Stimulated activated naive CD8-positive, alpha-beta T cell treated with anti-CD3 and anti-CD28 coated beads, Interleukin-15, amount 100 ng/mL, for 72 hours (primary cell): ENCODE results near the gene STON2.

Experiments used
- ATAC-seq: fragments of 150-1000 bp; cut with Tn5 transposase; 2 replicates; pipeline ENCODE4 v1.10.0; 2021; ENCODE audit warnings: mild to moderate bottlenecking, moderate library complexity
- DNase-seq, 2 donors: peaks; one replicate each; pipeline ENCODE4 v3.0.0; 2021 to 2022
- H3K27ac Mint-ChIP-seq, 2 donors: one replicate each; pipeline ENCODE4 v1.8.0; 2022; ENCODE audit warnings: mild to moderate bottlenecking in 2 of 2, mixed read lengths in 2 of 2, moderate library complexity in 2 of 2
- H3K27me3 Mint-ChIP-seq: one replicate; pipeline ENCODE4 v1.8.0; 2022; ENCODE audit warnings: mixed read lengths
- H3K4me1 Mint-ChIP-seq: one replicate; pipeline ENCODE4 v1.8.0; 2022; ENCODE audit warnings: mild to moderate bottlenecking, mixed read lengths
- H3K4me3 Mint-ChIP-seq, 2 donors: one replicate each; pipeline ENCODE4 v1.8.0; 2022; ENCODE audit warnings: mild to moderate bottlenecking in 2 of 2, mixed read lengths in 2 of 2, moderate library complexity in 1 of 2
- H3K9me3 Mint-ChIP-seq, 2 donors: one replicate each; pipeline ENCODE4 v1.8.0; 2022; ENCODE audit warnings: mixed read lengths in 2 of 2

STON2 gene

DNA sequence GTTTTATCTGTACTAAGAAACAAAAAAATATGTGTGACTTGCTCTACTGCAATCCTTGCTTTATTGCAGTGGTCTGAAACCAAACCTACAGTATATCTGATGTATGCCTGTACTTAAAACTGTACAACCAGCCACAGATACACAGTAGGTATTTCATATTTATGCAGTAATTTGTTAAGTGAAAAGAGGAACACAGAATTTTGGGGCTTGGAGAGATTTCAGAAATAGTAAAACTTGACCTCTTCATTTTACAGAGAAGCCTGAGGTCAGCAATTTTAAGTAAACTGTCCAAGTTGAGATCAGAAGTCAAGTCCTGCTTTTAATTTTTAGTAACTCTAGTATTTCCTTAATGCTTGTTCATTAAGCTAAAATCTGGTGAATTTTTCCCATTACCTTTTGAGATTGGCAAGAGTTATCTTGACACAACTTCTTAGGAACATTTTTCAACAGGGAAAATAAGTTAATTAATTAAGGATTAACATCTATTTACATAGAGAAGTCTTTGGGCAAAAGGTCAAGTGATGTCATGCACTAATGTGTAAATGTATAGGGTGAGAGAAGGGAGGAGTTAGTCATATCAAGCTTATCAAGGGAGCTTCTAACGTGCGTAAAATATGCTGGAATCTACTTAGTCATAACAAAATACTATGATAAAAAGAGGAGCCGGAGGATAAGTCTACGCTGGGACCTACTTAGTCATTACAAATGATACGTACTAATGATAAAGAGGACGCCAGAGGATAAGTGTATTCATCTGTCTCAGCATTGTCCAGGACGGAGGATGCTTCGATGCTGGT is 113.4 kb downstream of the STON2 start:
- Mint-ChIP-seq H3K4me3 (no peak overlapping the region), H3K4me1 (no peaks in the 10 kb centered on the region), H3K9me3 (no peaks in the 10 kb centered on the region), H3K27ac (no peak overlapping the region), H3K27me3 (peaks cover 5% of the 10 kb centered on the region)
- no peak for DNase-seq
- no peak for ATAC-seq

DNA sequence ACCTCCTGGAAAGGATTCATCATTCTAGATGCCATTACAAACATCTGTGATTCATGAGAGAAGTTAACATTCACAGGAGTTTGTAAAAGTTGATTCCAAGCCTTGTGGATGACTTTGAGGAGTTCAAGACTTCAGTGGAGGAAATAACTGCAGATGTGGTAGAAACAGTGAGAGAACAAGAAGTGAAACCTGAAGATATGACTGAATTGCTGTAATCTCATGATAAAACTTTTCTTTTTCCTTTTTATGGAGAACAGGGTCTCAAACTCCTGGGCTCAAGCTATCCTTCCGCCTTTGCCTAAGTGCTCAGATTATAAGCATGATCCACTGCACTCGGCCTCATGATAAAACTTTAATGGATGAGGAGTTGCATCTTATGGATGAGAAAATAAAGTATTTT is 114.9 kb downstream of the STON2 start:
- no peak overlapping the region for H3K27ac Mint-ChIP-seq

DNA sequence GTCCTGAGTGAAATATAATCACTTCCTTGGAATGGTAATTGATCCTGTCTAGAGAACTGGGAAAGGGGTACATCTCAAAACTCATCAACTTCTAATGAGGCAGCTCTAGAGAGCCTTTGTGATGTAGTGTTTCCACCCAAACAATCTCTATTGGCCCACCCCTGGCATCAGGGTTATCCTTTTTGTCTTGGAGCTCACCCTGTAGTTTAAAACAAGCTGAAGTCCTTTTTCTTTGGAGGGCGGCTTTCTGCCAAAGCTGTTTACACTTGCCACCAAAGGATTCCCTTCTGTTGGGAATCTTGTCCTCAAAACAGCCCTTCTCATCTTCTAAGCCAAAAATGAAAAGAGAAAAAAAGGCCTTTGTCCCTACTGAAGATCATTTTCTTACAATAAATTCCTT is 118.8 kb downstream of the STON2 start:
- no peak overlapping the region for H3K4me3 Mint-ChIP-seq
- no peak overlapping the region for H3K27ac Mint-ChIP-seq
- DNase-seq (no peak), ATAC-seq (no peak)
- H3K27me3 Mint-ChIP-seq = peaks cover 11% of the 10 kb centered on the region
- H3K9me3 Mint-ChIP-seq = no peaks in the 10 kb centered on the region
- no peaks in the 10 kb centered on the region for H3K4me1 Mint-ChIP-seq

More for the DNA sequence above, 114.9 kb downstream of the STON2 start:
- H3K9me3 Mint-ChIP-seq = no peaks in the 10 kb centered on the region
- no peaks in the 10 kb centered on the region for H3K4me1 Mint-ChIP-seq
- H3K27me3 Mint-ChIP-seq = peaks cover 5% of the 10 kb centered on the region
- ATAC-seq = no peak
- DNase-seq = no peak
- no peak overlapping the region for H3K4me3 Mint-ChIP-seq

DNA sequence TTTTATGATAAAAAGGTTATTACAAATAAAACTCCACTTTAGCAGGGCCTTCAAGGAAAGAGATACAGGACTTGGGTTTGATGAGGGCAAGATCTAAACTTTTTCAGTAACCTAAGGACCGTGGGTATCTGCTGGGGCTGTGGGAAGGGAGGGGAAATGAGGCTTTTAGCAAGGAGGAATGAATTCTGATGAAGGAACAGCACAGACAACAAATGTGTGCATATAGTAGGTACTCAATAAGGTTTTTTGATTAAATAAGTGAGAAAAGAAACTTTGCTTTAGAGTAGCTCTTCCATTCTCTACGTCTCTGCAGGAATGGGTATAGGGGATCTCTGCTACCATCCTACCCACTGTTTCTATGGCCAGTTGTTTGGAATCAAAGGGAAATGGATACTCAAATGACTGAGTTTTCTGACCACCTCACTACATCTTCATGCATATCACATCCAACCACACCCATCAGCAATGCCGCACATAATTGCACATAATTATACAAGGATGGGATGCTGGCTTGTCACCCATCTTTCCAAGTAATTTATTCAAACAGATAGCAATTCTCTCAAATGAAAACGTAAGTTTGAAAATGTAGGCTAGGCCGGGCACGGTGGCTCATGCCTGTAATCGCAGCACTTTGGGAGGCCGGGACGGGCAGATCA is 119.9 kb downstream of the STON2 start:
- ATAC-seq (no peak), DNase-seq (no peak)
- no peak overlapping the region for H3K27ac Mint-ChIP-seq
- no peak overlapping the region for H3K4me3 Mint-ChIP-seq
- no peaks in the 10 kb centered on the region for H3K9me3 Mint-ChIP-seq
- no peaks in the 10 kb centered on the region for H3K4me1 Mint-ChIP-seq
- H3K27me3 Mint-ChIP-seq = peaks cover 11% of the 10 kb centered on the region

DNA sequence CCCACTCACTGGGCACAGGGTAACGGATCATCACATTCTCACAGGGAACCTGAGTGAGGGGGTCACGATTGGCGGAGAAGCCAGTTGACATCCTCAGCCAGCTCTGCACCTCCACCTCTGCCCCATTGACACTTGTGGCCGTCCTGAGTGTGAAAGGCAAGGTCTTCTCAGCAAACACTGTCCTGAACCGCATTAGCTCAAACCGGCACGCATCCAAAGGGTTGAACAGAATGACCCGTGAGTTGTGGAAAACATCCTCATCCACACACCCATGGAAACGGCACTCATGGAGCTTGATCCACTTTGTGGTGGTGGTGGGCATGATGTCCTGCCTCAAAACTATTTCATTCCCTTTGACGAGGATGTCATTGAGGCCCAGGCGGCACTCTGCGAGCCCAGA is 123.0 kb downstream of the STON2 start:
- ATAC-seq (no peak), DNase-seq (no peak)
- Mint-ChIP-seq H3K4me1 (no peaks in the 10 kb centered on the region), H3K27me3 (peaks cover 17% of the 10 kb centered on the region), H3K4me3 (no peak overlapping the region), H3K9me3 (no peaks in the 10 kb centered on the region), H3K27ac (no peak overlapping the region)

DNA sequence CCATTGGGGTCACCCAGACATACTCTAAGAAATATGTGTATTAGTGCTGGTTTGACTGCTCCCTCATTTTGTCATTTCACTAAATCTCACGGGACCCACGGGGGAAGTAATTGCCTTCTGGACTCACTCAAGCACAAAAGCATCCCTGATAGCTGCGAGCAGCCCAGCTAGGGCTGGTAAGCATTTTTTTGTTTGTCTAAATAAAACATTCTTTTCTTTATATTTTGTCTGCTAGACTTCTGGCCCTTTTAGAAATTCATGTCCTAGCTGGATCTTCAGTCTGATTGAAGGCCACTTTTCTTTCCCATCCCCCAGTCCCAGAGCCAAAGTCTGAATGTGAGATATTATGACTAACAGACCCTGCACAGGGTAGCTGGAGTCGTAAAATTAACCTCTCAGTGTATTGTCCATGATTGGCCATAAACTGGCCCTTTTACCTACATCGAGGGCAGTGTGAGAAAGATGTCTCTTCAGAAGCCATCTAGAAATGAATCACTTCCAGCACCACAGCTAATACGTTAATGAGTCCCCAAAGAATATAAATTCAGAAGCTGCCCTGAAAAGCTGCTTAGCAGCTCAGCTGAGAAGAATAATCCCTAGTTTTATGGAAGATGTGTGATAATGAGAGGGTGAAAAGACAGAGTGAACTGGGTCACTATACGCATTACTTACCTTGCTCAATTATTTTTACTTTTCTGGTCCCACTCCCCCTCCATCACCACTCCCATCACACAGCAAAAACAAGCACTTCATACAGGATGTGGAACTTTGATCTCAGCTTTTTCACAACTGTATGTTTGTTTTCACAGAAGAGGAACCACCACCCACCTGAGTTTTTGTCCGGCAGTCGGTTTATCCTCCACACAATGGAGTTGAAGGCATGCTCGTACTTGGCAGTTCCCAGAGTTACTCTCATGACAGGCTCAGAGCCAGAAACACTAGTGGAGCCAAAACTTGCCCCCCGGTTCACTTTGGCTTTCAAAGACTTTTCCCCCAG is 123.8 kb downstream of the STON2 start:
- H3K27ac Mint-ChIP-seq = no peak overlapping the region

DNA sequence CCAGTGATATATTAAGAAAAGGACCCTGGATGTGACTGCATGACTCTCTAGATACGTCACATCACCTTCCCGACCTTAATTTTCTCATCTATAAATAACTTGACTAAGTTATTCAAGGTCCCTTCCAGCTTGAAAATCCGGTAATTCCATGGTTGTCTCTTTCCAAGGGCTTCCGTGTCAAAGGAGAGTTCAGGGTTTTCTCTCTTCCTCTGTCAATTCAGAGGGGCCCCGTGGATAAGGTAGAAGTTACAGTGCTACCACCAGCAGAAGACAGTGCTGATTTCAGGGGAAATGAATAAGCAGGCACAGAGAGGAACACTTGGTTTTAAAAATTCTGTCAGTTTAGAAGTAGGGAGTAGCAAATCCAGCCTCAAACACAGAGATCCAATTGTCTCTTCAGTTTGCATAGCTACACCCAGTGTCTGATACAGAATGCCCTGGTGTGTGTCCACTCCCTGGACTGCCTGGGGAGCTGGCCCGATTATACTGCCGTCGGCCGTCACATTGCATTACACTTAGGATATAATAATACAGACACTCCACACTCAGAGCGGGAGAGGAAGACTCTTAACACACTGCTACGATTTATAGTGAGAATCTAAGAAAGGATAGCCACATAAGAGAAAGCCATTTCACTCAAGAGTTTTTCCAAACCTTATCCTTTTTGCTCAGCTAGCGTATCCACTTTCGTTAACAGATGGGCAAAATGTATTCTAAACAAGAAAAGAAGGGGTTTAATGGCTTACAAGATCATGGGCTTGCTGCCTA is 124.6 kb downstream of the STON2 start:
- ATAC-seq = no peak
- no peak overlapping the region for H3K4me3 Mint-ChIP-seq

More for the DNA sequence above, 123.8 kb downstream of the STON2 start:
- no peak for ATAC-seq
- Mint-ChIP-seq H3K4me3 (no peak overlapping the region), H3K4me1 (no peaks in the 10 kb centered on the region), H3K9me3 (no peaks in the 10 kb centered on the region), H3K27me3 (peaks cover 17% of the 10 kb centered on the region)
- no peak for DNase-seq

DNA sequence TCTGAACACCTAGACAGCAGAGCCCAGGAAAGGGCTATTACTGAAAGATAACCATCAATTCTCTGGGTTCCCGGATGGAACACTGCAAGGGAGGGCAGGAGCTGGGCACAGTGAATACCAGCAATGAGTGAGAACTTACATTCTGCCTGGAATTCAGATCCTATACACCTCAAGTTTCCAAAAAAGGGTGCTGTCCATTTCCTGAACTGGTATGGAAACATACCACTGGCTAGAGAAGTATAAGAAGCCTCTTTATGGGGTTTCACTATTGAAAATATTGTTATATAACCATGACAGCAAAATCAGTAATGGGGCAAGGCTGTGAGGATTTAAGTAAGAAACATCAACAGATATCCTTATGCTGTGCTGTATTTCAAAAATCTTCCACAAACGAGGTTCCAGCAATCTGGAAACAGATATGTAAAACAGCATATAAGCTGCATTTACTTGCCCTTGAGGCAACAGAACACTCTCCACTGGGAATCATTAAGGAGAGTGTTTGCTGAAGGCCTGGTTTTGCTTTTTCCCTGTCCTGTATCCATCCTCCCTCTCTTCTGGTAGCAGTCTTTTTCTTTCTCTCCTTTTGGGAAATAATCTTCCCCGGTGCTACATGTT is 126.1 kb downstream of the STON2 start:
- DNase-seq (no peak), ATAC-seq (no peak)
- no peak overlapping the region for H3K27ac Mint-ChIP-seq
- no peaks in the 10 kb centered on the region for H3K9me3 Mint-ChIP-seq
- no peaks in the 10 kb centered on the region for H3K4me1 Mint-ChIP-seq
- H3K4me3 Mint-ChIP-seq = no peak overlapping the region
- H3K27me3 Mint-ChIP-seq = peaks cover 20% of the 10 kb centered on the region

More for the DNA sequence above, 124.6 kb downstream of the STON2 start:
- peaks cover 17% of the 10 kb centered on the region for H3K27me3 Mint-ChIP-seq
- DNase-seq = no peak
- no peaks in the 10 kb centered on the region for H3K9me3 Mint-ChIP-seq
- H3K4me1 Mint-ChIP-seq = no peaks in the 10 kb centered on the region
- H3K27ac Mint-ChIP-seq = no peak overlapping the region

DNA sequence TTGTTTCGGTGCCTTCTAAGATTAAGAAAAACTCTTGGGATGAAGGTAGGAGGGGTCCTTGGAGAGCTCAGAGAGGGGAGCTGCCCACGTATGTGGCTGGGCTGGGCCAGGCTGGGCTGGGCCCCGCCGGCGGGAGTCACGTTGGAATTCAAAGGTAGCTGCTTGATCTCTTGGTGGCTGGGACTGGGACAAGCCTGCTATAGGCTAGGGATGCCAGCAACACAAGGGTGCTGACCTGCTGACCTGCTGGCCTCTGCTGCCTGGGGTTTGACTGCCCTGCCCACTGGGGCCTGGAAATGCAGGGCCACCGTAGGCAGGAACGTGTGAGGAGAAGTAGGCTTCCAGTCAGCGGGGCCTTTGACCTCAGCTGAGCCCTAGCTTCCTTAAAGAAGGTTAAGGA is 126.6 kb downstream of the STON2 start:
- Mint-ChIP-seq H3K27ac (no peak overlapping the region), H3K27me3 (peaks cover 26% of the 10 kb centered on the region), H3K4me1 (no peaks in the 10 kb centered on the region), H3K9me3 (no peaks in the 10 kb centered on the region), H3K4me3 (no peak overlapping the region)
- DNase-seq (no peak), ATAC-seq (no peak)

DNA sequence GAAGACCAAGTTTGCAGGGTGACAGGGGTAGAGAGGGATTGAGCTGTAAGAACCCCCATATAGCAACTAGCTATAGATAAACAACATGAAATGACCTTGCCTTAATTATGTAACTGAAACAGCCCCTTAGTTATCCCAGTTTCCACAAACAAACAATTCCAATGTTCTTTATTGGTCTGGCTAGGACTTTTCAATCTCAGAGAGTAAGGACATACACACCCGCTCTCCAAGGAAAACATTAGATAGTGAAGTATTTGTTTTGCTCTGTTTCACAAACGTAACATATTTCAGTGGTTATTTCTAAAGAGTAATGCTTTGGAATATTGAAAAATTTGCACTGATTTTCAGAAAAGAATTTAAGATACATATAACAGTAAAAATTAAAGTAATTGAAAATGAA is 127.8 kb downstream of the STON2 start:
- H3K4me3 Mint-ChIP-seq = no peak overlapping the region
- peaks cover 18% of the 10 kb centered on the region for H3K27me3 Mint-ChIP-seq
- no peaks in the 10 kb centered on the region for H3K4me1 Mint-ChIP-seq
- ATAC-seq (no peak), DNase-seq (no peak)
- no peak overlapping the region for H3K27ac Mint-ChIP-seq
- no peaks in the 10 kb centered on the region for H3K9me3 Mint-ChIP-seq

DNA sequence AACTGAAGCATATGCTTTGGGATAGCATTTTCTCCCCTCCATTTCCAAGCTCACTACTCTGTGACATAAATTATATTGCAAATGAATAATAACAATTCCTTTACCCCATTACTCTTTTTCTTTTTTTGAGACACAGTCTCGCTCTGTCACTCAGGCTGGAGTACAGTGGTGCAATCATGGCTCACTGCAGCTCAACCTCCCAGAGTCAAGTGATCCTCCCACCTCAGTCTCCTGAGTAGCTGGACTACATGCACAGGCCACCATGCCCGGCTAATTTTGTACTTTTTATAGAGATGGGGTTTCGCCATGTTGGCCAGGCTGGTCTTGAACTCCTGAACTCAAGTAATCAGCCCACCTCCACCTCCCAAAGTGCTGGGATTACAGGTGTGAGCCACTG is 130.1 kb downstream of the STON2 start:
- no peak for DNase-seq
- Mint-ChIP-seq H3K4me3 (no peak overlapping the region), H3K9me3 (no peaks in the 10 kb centered on the region), H3K4me1 (no peaks in the 10 kb centered on the region), H3K27ac (no peak overlapping the region), H3K27me3 (peaks cover 29% of the 10 kb centered on the region)
- no peak for ATAC-seq

DNA sequence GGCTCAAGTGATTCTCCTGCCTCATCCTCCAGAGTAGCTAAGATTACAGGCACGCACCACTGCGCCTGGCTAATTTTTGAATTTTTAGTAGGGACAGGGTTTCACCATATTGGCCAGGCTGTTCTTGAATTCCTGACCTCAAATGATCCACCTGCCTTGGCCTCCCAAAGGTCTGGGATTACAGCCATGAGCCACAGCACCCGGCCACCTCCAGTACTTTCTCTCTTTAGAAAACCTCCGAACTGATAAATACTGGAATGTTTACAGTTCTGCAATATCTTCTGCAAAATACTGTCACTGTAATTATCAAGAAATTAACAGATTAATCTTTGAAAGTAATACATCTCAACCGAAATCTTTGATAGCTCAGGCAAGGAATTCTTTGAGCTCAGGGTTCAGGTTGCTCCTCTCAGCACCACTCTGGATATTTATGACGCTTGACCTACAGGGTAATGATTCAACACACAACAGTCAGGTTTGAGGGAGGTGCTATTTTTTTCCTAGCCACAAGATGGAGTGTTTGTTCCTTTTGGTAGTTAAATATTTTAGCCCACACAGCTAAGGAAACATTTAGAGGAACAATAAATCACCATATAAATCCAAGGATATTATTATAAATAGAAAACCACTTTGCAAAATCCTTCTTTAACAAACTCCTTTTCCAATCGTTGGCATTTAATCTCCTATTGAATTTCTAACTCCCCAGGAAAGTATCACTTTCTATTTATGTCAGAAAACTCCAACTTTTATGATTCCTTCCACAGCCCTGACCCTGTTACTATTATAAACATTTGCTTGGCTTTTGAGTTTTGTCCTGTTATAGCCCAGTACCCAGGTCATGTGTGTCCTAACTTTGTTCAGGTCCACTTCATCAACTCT is 130.8 kb downstream of the STON2 start:
- no peak overlapping the region for H3K4me3 Mint-ChIP-seq
- H3K4me1 Mint-ChIP-seq = no peaks in the 10 kb centered on the region
- peak; percentile 54 for ATAC-seq
- peak in 1 of 2 donors; percentile 19 for DNase-seq
- no peaks in the 10 kb centered on the region for H3K9me3 Mint-ChIP-seq
- no peak overlapping the region for H3K27ac Mint-ChIP-seq
- peaks cover 29% of the 10 kb centered on the region for H3K27me3 Mint-ChIP-seq

DNA sequence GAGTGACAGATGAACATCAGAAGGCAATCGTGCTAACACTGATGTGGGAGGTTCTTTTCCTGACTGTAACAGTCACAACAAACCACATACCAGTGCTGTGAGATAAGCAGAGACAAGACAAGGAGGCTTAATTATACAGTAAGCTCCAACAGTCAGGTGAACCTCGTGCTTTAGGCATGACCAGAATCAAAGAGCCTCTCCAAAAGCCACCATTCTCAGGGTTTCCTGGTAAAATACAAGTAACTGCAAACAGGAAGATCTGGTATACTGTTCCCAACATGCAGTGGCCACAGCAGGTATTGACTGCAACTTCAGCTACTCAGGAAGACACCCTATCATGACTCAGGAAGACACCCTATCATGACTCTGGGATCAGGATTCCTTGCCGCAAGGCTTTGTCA is 132.1 kb downstream of the STON2 start:
- H3K9me3 Mint-ChIP-seq = no peaks in the 10 kb centered on the region
- H3K27ac Mint-ChIP-seq = no peak overlapping the region
- no peak for DNase-seq
- no peak overlapping the region for H3K4me3 Mint-ChIP-seq
- H3K4me1 Mint-ChIP-seq = no peaks in the 10 kb centered on the region
- peaks cover 24% of the 10 kb centered on the region for H3K27me3 Mint-ChIP-seq
- peak; percentile 35 for ATAC-seq

DNA sequence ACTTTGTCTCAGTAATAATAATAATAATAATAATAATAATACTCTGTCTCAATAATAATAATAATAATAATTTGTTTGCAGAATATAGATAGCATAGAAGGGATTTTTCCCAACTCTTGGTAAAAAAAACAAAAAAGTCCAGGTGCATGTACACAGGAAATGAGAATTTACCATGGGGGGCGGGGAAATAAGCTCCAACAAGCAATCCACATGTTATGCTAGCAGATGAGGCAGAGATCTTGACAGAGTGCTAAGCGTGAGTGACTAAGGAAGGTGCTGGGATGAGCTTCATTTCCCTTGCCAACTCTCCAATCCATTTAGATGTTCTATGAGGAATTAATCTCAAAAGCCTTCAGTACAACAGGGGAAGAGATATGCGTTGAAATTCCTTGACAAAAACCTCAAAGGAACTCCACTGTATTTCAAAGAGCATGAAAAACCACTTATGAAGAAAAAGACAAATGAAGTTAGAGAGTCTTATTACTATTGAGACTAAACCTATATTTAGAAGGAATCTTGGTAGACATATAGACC is 134.4 kb downstream of the STON2 start:
- Mint-ChIP-seq H3K27me3 (peaks cover 24% of the 10 kb centered on the region), H3K4me3 (no peak overlapping the region), H3K27ac (no peak overlapping the region), H3K9me3 (no peaks in the 10 kb centered on the region), H3K4me1 (no peaks in the 10 kb centered on the region)
- ATAC-seq = no peak
- no peak for DNase-seq
